VCaP (cell line): ENCODE data around the gene AMACR.

ENCODE experiments used
- H3K27ac ChIP-seq: fragments of 450-650 bp; 2 replicates; pipeline ENCODE4 v1.5.1; 2017
- TF ChIP-seq, protein P1 (sequence below): fragments of 450-650 bp; conservative IDR thresholded peaks from 2 replicates; pipeline ENCODE4 v1.5.1; 2017; ENCODE audit warnings: mild to moderate bottlenecking, moderate library complexity

AMACR gene

DNA sequence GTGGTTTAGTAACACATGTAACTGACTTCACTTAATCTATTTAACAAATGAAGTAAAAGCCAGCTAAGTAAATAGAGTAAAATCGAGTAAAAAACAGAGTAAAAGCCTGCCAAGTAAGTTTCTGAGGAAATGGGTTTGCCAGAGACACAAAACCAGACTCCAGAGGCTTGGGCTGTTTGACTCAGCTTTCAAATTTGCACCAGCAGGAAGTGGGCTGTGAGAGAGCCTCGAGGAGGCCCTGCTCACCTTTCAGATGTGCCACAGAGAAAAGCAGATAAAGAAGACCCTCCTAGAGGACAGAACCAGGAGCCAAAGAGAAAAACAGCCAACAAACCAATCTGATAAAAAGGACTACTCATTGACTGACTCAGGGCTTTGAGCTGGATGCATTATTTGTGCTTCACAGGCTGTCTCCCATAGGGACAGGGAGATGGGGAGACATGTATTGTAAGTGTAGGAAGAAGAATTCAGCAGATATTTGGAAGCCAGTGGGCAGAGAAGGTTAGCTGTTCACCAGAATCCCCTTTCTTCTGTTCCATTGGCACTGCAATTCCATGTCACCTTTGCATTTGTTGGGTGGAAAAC, 14.4 kb upstream of the AMACR start:
- TF ChIP-seq, protein P1, sequence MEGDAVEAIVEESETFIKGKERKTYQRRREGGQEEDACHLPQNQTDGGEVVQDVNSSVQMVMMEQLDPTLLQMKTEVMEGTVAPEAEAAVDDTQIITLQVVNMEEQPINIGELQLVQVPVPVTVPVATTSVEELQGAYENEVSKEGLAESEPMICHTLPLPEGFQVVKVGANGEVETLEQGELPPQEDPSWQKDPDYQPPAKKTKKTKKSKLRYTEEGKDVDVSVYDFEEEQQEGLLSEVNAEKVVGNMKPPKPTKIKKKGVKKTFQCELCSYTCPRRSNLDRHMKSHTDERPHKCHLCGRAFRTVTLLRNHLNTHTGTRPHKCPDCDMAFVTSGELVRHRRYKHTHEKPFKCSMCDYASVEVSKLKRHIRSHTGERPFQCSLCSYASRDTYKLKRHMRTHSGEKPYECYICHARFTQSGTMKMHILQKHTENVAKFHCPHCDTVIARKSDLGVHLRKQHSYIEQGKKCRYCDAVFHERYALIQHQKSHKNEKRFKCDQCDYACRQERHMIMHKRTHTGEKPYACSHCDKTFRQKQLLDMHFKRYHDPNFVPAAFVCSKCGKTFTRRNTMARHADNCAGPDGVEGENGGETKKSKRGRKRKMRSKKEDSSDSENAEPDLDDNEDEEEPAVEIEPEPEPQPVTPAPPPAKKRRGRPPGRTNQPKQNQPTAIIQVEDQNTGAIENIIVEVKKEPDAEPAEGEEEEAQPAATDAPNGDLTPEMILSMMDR, result no peak
- H3K27ac ChIP-seq, result no peak overlapping the region

DNA sequence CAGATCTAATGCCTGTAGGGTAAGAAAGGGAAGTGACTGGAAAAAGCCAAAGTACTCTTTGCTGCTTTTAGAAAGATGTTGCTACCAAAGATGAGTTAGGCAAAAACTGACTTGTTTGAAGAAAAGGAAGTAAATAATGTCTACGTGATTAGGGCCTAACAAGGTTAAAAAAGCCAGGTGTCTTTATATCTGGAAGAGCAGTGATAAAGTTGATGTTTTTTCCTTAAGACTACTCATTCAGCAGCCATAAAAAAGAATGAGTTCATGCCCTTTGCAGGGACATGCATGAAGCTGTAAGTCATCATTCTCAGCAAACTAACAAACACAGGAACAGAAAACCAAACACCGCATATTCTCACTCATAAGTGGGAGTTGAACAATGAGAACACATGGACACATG, 13.5 kb upstream of the AMACR start:
- TF ChIP-seq, protein P1, result no peak
- no peak overlapping the region for H3K27ac ChIP-seq

DNA sequence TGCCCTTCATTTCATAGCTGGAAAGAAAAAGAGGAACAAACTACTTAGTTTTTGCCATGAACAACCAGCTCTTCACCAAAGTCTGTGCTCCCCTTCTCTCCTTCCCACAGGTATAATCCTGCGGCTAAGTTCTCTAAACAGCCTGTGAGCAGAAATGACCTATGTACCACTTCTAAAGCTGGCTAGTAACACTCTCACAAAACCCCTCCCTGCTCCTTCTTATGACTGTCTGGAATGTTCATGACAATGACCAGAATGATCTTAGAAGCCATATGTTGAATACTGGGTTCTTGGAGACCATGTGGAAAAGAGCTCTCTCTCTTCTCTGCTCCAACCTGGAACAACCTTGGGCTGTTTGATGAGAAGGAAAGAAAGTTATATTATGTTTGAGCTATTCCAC, 12.9 kb upstream of the AMACR start:
- TF ChIP-seq, protein P1, result no peak

DNA sequence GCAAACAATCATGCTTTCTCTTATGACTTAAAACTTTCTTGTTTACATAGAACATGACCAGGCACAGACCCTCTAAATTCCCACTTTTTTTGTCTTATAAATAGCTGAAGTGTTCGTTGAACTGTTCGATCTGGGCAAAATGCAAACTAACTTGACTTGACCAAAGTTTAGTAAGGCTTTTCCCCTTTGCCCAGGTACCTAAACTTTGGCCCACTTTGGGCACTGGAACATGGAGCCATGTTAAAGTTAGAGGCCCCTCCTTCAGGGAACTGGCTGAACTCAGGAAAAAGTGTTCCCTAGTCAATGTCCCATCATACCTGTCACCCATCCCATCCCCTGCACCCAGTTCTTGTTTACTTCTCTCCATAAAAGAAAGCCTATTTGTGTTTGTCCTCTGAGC, 9.4 kb upstream of the AMACR start:
- TF ChIP-seq, protein P1, result no peak
- H3K27ac ChIP-seq, result no peak overlapping the region

More for the DNA sequence above, 12.9 kb upstream of the AMACR start:
- no peak overlapping the region for H3K27ac ChIP-seq

DNA sequence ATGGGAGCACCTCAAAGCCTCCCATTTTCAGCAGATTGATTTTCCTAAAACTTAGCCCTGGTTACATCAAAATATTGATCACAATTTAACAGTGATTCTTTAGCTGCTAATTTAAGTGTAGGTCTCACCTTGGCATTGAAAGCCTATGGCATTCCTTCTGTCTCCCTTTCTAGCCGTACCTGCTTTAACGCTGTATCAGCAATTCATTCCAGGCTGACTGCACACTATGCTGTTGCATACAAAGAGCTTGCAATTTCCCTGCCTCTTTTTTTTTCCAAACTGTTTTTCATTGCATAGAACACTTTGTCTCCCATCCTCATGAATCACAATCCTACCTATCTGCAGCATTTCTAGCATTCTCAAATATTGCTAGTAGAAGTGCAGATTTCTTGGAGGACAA, 8.9 kb upstream of the AMACR start:
- TF ChIP-seq, protein P1, result no peak
- H3K27ac ChIP-seq, result no peak overlapping the region

DNA sequence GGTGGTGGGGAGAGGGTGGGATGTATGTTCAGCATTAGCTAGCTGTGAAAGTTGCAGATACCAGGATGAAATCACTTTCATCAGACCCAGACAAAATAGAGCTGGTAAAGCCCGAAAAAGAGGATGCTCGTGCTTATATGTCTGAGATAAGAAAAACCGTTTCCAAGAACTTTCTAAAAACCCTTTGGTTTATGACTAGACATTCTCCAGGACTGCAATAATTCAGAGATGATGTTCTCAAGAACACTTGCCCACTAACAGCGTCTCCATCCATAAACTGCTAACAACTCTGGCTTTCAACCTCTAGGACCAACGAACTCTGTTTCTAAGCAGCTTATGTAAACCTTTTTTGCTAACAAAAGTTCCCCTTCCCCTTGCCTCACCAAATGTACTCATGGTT, 8.4 kb upstream of the AMACR start:
- no peak overlapping the region for H3K27ac ChIP-seq

DNA sequence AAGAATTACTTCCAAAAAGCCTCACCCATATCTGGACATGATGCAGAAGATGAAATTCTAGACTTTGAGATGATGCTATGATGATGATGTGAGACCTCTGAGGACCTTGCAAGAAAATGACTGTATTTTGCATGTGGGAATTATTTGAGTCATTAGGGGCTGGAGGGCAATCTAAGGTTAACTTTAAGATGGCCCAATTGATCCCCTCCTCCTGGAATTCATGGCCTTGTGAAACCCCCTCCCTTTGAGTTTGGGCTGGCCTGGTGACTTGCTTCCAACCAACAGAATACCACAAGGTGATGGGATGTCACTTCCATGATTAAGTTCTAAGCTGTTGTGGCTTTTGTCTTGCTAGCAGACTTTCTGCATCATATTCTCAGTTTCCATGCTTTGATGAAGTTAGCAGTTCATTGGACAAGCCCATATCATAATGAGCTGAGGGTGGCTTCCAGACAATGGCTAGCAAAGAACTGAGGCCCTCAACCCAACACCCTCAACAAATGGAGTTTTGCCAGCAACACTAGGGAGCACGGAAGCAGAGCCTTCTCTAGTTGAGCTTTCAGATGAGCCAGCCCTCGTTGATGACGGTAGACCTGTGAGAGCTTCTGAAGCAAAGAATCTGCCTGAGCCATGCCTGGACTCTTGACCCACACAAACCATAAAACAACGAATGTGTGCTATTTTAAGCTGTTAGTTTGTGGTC, 7.4 kb upstream of the AMACR start:
- no peak overlapping the region for H3K27ac ChIP-seq
- TF ChIP-seq, protein P1, result no peak

More for the DNA sequence above, 8.4 kb upstream of the AMACR start:
- TF ChIP-seq, protein P1, result no peak
